ENCODE data around the gene TBX1.
A peak's percentile ranks its signal among the peaks of the same experiment; 100 is the strongest.

Gene TBX1

DNA sequence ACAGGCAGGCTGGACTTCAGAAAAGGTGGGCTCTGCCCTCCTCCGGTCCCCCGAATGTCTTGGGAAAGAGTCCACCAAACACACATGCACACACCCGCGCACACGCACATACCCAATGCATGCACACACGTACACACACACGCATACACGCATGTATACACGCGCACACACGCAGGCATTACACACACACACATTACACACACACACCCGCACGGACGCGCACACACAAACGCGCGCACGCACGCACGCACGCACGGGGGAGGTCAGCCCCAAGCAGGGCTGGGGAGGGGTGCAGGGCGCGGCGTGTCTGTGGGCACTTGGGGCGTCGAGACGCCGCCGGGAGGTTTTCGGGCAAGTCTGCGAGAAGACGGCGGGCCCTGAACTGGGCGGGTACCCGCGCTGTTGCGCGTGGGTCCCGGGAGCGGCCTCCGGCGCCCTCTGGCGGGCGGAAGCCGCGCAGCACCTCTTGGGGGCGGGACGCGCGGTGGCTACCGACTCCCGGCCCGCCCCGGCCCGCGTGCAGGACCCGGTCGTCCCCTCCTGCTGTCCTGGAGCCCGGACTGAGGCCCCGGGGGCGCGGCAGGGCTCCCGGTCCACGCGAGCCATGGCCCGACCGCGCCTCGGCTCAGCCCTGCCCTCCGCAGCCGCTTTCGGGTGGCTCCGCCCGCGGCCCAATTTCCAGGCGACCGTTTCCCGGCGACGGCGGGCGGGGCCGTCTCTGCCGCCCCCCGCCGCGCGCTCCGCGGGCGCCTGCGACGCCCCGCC lies 42.7 kb upstream of the TBX1 start:
- peak overlapping the region; percentile 39; the same call in 1 of the 2 replicates for H3K9ac ChIP-seq
- peaks cover 10% of the 10 kb centered on the region for H3K4me1 ChIP-seq (ENCODE audit: low read depth, poor library complexity, severe bottlenecking)
- peak overlapping the region; percentile 60 for H3K4me2 ChIP-seq
- peak overlapping the region; percentile 67 for H2AFZ ChIP-seq (ENCODE audit: low read depth)
- H3K27me3 ChIP-seq (ENCODE audit: insufficient read depth, low read depth): no peaks in the 10 kb centered on the region
- H3K4me3 ChIP-seq (IDR thresholded peaks at IDR 0.05; ENCODE audit: insufficient read depth, low read depth, low read length): no peak overlapping the region
- no peaks in the 10 kb centered on the region for H3K36me3 ChIP-seq (ENCODE audit: insufficient read depth)
- TF ChIP-seq, protein P1, sequence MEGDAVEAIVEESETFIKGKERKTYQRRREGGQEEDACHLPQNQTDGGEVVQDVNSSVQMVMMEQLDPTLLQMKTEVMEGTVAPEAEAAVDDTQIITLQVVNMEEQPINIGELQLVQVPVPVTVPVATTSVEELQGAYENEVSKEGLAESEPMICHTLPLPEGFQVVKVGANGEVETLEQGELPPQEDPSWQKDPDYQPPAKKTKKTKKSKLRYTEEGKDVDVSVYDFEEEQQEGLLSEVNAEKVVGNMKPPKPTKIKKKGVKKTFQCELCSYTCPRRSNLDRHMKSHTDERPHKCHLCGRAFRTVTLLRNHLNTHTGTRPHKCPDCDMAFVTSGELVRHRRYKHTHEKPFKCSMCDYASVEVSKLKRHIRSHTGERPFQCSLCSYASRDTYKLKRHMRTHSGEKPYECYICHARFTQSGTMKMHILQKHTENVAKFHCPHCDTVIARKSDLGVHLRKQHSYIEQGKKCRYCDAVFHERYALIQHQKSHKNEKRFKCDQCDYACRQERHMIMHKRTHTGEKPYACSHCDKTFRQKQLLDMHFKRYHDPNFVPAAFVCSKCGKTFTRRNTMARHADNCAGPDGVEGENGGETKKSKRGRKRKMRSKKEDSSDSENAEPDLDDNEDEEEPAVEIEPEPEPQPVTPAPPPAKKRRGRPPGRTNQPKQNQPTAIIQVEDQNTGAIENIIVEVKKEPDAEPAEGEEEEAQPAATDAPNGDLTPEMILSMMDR (conservative IDR thresholded peaks at IDR 0.05; ENCODE audit: low read depth, low read length): peak; percentile 30; the same call in 1 of the 2 replicates
- H4K20me1 ChIP-seq (ENCODE audit: insufficient read depth): no peaks in the 10 kb centered on the region
- no peak overlapping the region for H3K27ac ChIP-seq
- no peaks in the 10 kb centered on the region for H3K79me2 ChIP-seq (ENCODE audit: insufficient read depth, low read depth)

DNA sequence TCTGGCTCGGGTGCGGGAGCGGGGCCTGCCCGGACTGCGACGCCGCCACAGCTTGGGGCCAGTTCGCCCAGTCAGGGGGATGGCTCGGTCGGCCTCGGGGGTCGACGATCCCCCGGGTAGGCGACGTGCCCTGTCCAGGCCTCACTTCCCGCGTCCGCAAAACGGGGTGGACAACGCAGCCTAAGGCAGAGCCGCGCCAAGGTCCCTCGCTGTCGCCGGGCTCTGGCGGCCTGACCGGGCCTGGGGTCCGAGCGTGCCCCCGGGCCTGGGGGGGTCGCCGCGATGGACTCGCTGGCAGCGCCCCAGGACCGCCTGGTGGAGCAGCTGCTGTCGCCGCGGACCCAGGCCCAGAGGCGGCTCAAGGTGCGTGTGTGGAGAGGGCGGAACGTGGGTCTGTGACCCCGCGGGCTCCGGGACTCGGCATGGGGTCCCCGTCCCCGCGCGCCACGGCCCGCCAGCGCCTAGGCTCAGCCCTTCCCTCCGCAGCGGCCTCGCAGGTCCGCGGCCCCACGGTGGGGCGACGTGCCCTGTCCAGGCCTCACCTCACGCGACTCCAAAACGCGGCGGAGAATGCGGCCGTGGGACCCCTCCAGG lies 42.0 kb upstream of the TBX1 start:
- peak overlapping the region; percentile 60 for H3K4me2 ChIP-seq
- H4K20me1 ChIP-seq (ENCODE audit: insufficient read depth): no peaks in the 10 kb centered on the region
- H3K9ac ChIP-seq: peak overlapping the region; percentile 39; the same call in 1 of the 2 replicates
- TF ChIP-seq, protein P1 (conservative IDR thresholded peaks at IDR 0.05; ENCODE audit: low read depth, low read length): no peak
- H3K79me2 ChIP-seq (ENCODE audit: insufficient read depth, low read depth): no peaks in the 10 kb centered on the region
- H3K27ac ChIP-seq: no peak overlapping the region
- no peaks in the 10 kb centered on the region for H3K36me3 ChIP-seq (ENCODE audit: insufficient read depth)
- peak overlapping the region; percentile 67 for H2AFZ ChIP-seq (ENCODE audit: low read depth)
- H3K4me3 ChIP-seq (IDR thresholded peaks at IDR 0.05; ENCODE audit: insufficient read depth, low read depth, low read length): no peak overlapping the region
- H3K4me1 ChIP-seq (ENCODE audit: low read depth, poor library complexity, severe bottlenecking): peaks cover 10% of the 10 kb centered on the region
- no peaks in the 10 kb centered on the region for H3K27me3 ChIP-seq (ENCODE audit: insufficient read depth, low read depth)

DNA sequence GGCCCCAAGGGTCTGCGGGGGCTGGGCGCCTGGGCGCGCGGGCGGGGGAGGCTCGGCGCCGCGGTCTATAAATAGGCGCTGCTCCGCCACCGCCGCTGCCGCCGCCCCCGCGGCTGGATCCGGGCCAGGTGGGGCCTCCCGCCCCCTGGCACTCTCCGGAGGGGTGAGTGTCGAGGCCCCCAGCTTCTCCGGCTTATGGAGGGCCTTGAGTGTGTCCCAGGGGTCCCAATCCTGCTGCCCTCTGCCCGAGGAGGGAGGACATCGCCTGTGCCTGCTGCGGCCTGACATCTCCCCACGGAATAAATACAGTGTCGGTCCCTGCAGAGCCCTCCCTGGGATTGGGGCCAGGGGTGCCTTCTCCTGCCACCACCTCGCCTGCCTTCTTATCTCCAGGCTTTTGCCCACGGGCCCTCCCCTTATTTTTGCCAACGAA lies 41.5 kb upstream of the TBX1 start:
- no peaks in the 10 kb centered on the region for H3K27me3 ChIP-seq (ENCODE audit: insufficient read depth, low read depth)
- H3K79me2 ChIP-seq (ENCODE audit: insufficient read depth, low read depth): no peaks in the 10 kb centered on the region
- no peaks in the 10 kb centered on the region for H4K20me1 ChIP-seq (ENCODE audit: insufficient read depth)
- TF ChIP-seq, protein P1 (conservative IDR thresholded peaks at IDR 0.05; ENCODE audit: low read depth, low read length): no peak
- H3K4me1 ChIP-seq (ENCODE audit: low read depth, poor library complexity, severe bottlenecking): peaks cover 10% of the 10 kb centered on the region
- H2AFZ ChIP-seq (ENCODE audit: low read depth): no peak overlapping the region
- H3K4me2 ChIP-seq: no peak overlapping the region
- no peak overlapping the region for H3K9ac ChIP-seq
- no peak overlapping the region for H3K27ac ChIP-seq
- no peak overlapping the region for H3K4me3 ChIP-seq (IDR thresholded peaks at IDR 0.05; ENCODE audit: insufficient read depth, low read depth, low read length)
- no peaks in the 10 kb centered on the region for H3K36me3 ChIP-seq (ENCODE audit: insufficient read depth)

DNA sequence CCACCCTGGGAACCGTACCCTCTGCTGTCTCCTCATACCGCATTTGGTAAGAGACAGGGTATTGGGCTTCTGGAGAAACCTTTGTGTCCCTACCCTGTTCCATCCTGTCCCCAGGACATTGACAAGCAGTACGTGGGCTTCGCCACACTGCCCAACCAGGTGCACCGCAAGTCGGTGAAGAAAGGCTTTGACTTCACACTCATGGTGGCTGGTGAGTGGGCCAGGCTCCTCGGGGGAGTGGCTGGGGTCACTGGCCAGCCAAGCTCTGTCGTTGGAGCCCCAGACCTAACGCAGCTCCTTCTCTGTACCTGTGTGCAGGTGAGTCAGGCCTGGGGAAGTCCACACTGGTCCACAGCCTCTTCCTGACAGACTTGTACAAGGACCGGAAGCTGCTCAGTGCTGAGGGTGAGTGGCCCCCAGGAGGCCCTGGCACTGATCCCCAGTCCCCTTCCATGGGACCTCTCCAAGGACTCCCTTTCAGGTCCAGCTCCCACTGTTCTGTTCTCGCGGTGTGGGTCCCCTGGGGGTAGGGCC lies 41.0 kb upstream of the TBX1 start:
- H4K20me1 ChIP-seq (ENCODE audit: insufficient read depth): no peaks in the 10 kb centered on the region
- no peaks in the 10 kb centered on the region for H3K79me2 ChIP-seq (ENCODE audit: insufficient read depth, low read depth)
- TF ChIP-seq, protein P1 (conservative IDR thresholded peaks at IDR 0.05; ENCODE audit: low read depth, low read length): no peak
- no peak overlapping the region for H3K4me2 ChIP-seq
- H2AFZ ChIP-seq (ENCODE audit: low read depth): no peak overlapping the region
- H3K27me3 ChIP-seq (ENCODE audit: insufficient read depth, low read depth): no peaks in the 10 kb centered on the region
- H3K27ac ChIP-seq: no peak overlapping the region
- peaks cover 10% of the 10 kb centered on the region for H3K4me1 ChIP-seq (ENCODE audit: low read depth, poor library complexity, severe bottlenecking)
- no peak overlapping the region for H3K9ac ChIP-seq
- no peaks in the 10 kb centered on the region for H3K36me3 ChIP-seq (ENCODE audit: insufficient read depth)
- no peak overlapping the region for H3K4me3 ChIP-seq (IDR thresholded peaks at IDR 0.05; ENCODE audit: insufficient read depth, low read depth, low read length)
